ENCODE data around the gene PFN3. TPM values are rescaled to one million over a fixed set of nuclear protein-coding genes. Genes with fewer than 3 reads are reported as not detected.

The PFN3 gene
- total and polyA plus RNA-seq, 2 of the 4 experiments (the other 2 are of a cell fraction), result not detected

DNA sequence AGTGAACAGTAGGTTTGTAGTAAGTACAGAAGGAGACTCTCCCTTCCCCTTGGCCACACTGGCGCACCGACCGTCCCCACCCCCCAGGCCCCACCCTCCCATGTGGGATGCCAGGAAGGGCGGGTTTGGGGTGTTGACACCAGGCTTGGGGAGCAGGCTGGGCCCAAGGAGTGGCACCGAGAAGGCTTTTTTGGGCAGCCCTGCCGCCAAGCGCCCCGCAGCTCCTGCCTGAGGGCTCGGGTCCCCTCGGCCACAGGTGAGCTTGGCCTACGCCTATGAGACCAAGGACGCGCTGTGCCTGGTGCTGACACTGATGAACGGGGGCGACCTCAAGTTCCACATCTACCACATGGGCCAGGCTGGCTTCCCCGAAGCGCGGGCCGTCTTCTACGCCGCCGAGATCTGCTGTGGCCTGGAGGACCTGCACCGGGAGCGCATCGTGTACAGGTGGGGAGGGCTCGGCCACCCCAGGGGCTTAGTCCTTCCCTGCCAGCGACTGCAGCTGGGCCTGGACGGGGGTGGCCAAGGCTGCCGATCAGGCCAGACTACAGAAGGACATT is 33.3 kb upstream of the PFN3 start:
- no peaks in the 10 kb centered on the region for H3K9me3 ChIP-seq (ENCODE audit: control insufficient read depth, insufficient read depth, low read length)
- no peak overlapping the region for H3K9ac ChIP-seq (ENCODE audit: low read depth, low read length)
- H2AFZ ChIP-seq (replicated peaks; ENCODE audit: low read length, poor library complexity), result no peak overlapping the region
- no peak overlapping the region for H3K4ac ChIP-seq (ENCODE audit: low read depth, low read length)
- H3K27me3 ChIP-seq (ENCODE audit: control insufficient read depth, insufficient read depth, low read length), result no peaks in the 10 kb centered on the region
- no peak overlapping the region for H2AK9ac ChIP-seq (replicated peaks; ENCODE audit: low read depth, low read length, poor library complexity)
- no peak for DNase-seq
- H2BK20ac ChIP-seq (ENCODE audit: low read depth, low read length), result no peak overlapping the region
- H3K4me2 ChIP-seq (ENCODE audit: low read depth, low read length), result no peak overlapping the region
- no TSS peak for BruUV-seq (replicated peaks)
- H3K9me1 ChIP-seq (ENCODE audit: insufficient read depth, low read length), result peaks cover 6% of the 10 kb centered on the region; the same call in 1 of the 2 replicates
- peaks cover 5 to 24% of the 10 kb centered on the region in 2 experiments; a peak in 3 of 4 replicates for H3K79me1 ChIP-seq (ENCODE audit: low read depth in 1 of 2, low read length in 2 of 2)
- H4K8ac ChIP-seq (ENCODE audit: low read depth in 2 of 2, low read length in 2 of 2), result no peak overlapping the region
- no peak overlapping the region for H4K91ac ChIP-seq (ENCODE audit: insufficient read depth, low read depth, low read length)
- H3K36me3 ChIP-seq (ENCODE audit: control insufficient read depth, insufficient read depth, low read length), result peaks cover 53% of the 10 kb centered on the region
- H2BK5ac ChIP-seq (ENCODE audit: low read depth, low read length, poor library complexity, severe bottlenecking), result no peak overlapping the region
- no peak overlapping the region for H2BK120ac ChIP-seq (ENCODE audit: low read depth, low read length)
- H4K5ac ChIP-seq (ENCODE audit: low read depth, low read length), result no peak overlapping the region
- peaks cover 22% of the 10 kb centered on the region; the same call in 1 of the 2 replicates for H4K20me1 ChIP-seq (ENCODE audit: insufficient read depth, low read length)
- no peak overlapping the region for H2AK5ac ChIP-seq (ENCODE audit: low read depth, low read length)
- dilution Hi-C loops (cut with HindIII; ENCODE audit: low sequenced_read_pairs, unreplicated experiment) (no loop called here), in situ Hi-C loops (cut with MboI; ENCODE audit: low sequenced_read_pairs) (no loop called here), intact Hi-C loops (cut with micrococcal nuclease) (no loop called here)
- H3K56ac ChIP-seq (ENCODE audit: extremely low read depth, insufficient read depth, low read length), result no peak overlapping the region
- no peak overlapping the region for H3K18ac ChIP-seq (ENCODE audit: low read depth, low read length)
- H3K4me1 ChIP-seq (ENCODE audit: control insufficient read depth, insufficient read depth, low read length), result no peaks in the 10 kb centered on the region
- 100% methylated on average over 19 of the region's 29 CpGs; no CpG with 5 or more reads in 1 of the 2 experiments for WGBS, 2 experiments (ENCODE audit: extremely low coverage in 2 of 2, insufficient read length in 1 of 2)
- no peak overlapping the region for H3K14ac ChIP-seq (replicated peaks; ENCODE audit: low read depth, low read length)
- H3K4me3 ChIP-seq (ENCODE audit: insufficient read depth, low read depth, low read length), result no peak overlapping the region
- TF ChIP-seq SMC3 (IDR thresholded peaks at IDR 0.05; ENCODE audit: low read depth, low read length), result no peak
- no peak for TF ChIP-seq FOS (IDR thresholded peaks at IDR 0.05; ENCODE audit: low read depth, low read length)
- TF ChIP-seq MAFK (IDR thresholded peaks at IDR 0.05; ENCODE audit: low read depth, low read length), result no peak
- no peak for TF ChIP-seq MAZ (IDR thresholded peaks at IDR 0.05; ENCODE audit: borderline replicate concordance, low read depth, low read length)
- no peak overlapping the region for H3K23ac ChIP-seq (ENCODE audit: low read depth, low read length)
- H2BK15ac ChIP-seq (ENCODE audit: low read depth, low read length), result no peak overlapping the region
- POLR2A ChIA-PET (ENCODE audit: unreplicated experiment), result no interaction called here
- H3K27ac ChIP-seq (ENCODE audit: insufficient read depth, low read length), result no peak overlapping the region
- no peak for ATAC-seq (ENCODE audit: low read depth)
- CTCF ChIA-PET, result no interaction called here

Measured in IMR-90 (cell line).